Left forelimb (tissue), 1 donor: ENCODE data around the gene AP4M1.

Source experiments
- DNase-seq: peaks from one replicate; pipeline ENCODE4 v3.0.0-alpha.2; 2018; ENCODE audit warnings: low spot score

Gene AP4M1

DNA sequence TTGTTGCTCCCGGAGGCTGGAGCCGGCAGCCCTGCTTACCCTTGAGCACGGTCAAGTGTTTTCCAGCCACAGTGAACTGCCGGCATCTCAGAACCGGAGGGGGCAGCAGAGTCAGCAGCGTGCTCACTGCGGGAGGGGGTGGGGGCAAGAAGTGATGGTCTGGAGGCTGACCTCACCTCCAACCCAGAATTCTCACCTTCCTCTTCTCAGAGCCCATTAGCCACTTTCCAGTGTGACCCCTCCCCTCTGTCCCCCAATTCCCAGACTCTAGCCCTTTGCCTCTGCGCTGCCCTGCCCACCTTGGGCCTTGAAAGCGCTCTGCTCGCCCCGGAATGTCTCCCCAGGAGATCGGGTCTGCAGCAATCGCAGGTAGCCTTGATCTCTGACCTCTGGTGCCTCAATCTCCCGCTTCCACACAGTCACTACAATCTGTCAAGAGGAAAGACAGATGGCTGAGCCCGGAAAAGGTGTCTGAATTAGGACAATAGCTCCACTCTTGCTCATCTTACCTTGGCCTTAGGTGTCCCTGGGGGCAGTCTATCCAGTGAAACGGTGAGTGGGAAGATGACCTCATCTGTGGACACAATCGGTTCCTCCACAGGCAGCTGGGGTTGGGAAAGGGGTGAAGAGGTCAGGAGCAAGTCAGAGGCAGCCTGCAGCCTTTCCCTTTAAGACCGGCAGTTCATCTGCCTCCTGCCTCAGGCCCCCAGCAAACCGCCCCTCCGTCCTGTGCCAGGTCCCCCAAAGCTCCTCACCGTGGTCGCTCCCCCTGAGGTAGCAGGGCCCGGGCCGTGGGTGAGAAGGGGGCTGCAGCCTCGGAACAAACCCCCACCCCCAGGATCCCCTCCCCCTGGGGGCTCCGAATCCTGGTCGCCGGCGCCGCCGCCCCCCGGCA is 56.1 kb downstream of the AP4M1 start:
- no peak for DNase-seq
